Peyer's patch (tissue), 4 donors: ENCODE measurements around the gene CEP63.

Source experiments
- POLR2A ChIP-seq, 2 donors: fragments of 450-650 bp; IDR thresholded peaks; one replicate each; pipeline ENCODE4 v1.5.1; 2017; ENCODE audit warnings: antibody characterized with exemption in 2 of 2, mild to moderate bottlenecking in 2 of 2, moderate library complexity in 2 of 2
- TF ChIP-seq, protein P1 (sequence below), 6 experiments: fragments of 450-650 bp in 4 of 6; fragments of 200-600 bp in 2 of 6; sonication (generic) in 1 of 6; IDR thresholded peaks; one replicate each; pipeline ENCODE4 v1.5.1; 2017 to 2019; ENCODE audit warnings: antibody characterized with exemption in 6 of 6, mild to moderate bottlenecking in 3 of 6, moderate library complexity in 1 of 6

DNA sequence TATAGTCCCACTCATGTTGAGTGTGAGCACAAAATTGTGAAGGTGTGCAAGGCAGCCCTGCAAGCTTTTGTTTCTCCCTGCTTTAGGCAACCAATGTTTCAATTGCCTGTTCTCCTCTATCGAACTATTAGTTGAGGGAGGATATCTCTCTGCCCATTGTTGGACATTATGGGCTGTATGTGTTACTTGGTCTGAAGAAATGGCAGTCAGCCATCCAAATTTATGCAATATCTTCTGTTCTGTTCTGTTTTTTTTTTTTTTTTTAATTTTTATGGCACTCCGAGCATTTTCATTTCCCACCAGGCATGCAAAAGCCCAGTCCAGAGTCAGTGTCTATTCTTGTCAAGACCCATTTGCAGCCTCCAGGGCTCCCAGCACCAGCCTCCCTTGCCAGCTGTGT lies 44.0 kb upstream of the CEP63 start:
- TF ChIP-seq, protein P1, sequence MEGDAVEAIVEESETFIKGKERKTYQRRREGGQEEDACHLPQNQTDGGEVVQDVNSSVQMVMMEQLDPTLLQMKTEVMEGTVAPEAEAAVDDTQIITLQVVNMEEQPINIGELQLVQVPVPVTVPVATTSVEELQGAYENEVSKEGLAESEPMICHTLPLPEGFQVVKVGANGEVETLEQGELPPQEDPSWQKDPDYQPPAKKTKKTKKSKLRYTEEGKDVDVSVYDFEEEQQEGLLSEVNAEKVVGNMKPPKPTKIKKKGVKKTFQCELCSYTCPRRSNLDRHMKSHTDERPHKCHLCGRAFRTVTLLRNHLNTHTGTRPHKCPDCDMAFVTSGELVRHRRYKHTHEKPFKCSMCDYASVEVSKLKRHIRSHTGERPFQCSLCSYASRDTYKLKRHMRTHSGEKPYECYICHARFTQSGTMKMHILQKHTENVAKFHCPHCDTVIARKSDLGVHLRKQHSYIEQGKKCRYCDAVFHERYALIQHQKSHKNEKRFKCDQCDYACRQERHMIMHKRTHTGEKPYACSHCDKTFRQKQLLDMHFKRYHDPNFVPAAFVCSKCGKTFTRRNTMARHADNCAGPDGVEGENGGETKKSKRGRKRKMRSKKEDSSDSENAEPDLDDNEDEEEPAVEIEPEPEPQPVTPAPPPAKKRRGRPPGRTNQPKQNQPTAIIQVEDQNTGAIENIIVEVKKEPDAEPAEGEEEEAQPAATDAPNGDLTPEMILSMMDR (IDR thresholded peaks at IDR 0.05) = no peak
- no peak for TF ChIP-seq POLR2A (IDR thresholded peaks at IDR 0.05)
